NCI-H2227 (cell line): ENCODE data around the gene PTGFRN.
A peak's percentile ranks its signal among the peaks of the same experiment; 100 is the strongest.
"Not testable (repeated sequence)": the region's sequence is repeated elsewhere in the genome, so short reads cannot be mapped to it uniquely, and the experiment has no call there.

ENCODE experiments used
- DNase-seq: peaks from one replicate; lab custom pipeline; 2025; ENCODE audit not compliant: unreplicated experiment; lab: John Stamatoyannopoulos, UW

PTGFRN gene

GRCh38 chr1:116968724-116969123 lies 59.0 kb downstream of the PTGFRN start:
- DNase-seq: no peak

GRCh38 chr1:116971258-116971860 lies 61.6 kb downstream of the PTGFRN start:
- DNase-seq: no peak

GRCh38 chr1:116971965-116972673 lies 62.4 kb downstream of the PTGFRN start:
- DNase-seq: no peak

- DNase-seq: no peak
These were observed 62.9 kb downstream of the PTGFRN start for GRCh38 chr1:116972674-116973030.

- not testable (repeated sequence) for DNase-seq
These were observed 70.6 kb downstream of the PTGFRN start for GRCh38 chr1:116980309-116980708.

GRCh38 chr1:116981521-116982037 lies 71.9 kb downstream of the PTGFRN start:
- no peak for DNase-seq

- DNase-seq: no peak
These were observed 72.7 kb downstream of the PTGFRN start for GRCh38 chr1:116982319-116983004.

- DNase-seq: no peak
These were observed 73.4 kb downstream of the PTGFRN start for GRCh38 chr1:116983112-116983511.

GRCh38 chr1:116983678-116984077 lies 74.0 kb downstream of the PTGFRN start:
- DNase-seq: peak; percentile 16

GRCh38 chr1:116984406-116985160 lies 74.9 kb downstream of the PTGFRN start:
- DNase-seq: no peak

GRCh38 chr1:116986421-116987255 lies 76.9 kb downstream of the PTGFRN start:
- no peak for DNase-seq

- no peak for DNase-seq
These were observed 77.5 kb downstream of the PTGFRN start for GRCh38 chr1:116987256-116987555.

GRCh38 chr1:116988248-116988647 lies 78.5 kb downstream of the PTGFRN start:
- peak; percentile 48 for DNase-seq

GRCh38 chr1:116988908-116989307 lies 79.2 kb downstream of the PTGFRN start:
- no peak for DNase-seq

- no peak for DNase-seq
These were observed 80.1 kb downstream of the PTGFRN start for GRCh38 chr1:116989835-116990234.

GRCh38 chr1:116990612-116991151 lies 81.0 kb downstream of the PTGFRN start:
- no peak for DNase-seq

- no peak for DNase-seq
These were observed 81.6 kb downstream of the PTGFRN start for GRCh38 chr1:116991171-116991845.

- DNase-seq: no peak
These were observed 82.2 kb downstream of the PTGFRN start for GRCh38 chr1:116991918-116992317.

- DNase-seq: no peak
These were observed 83.6 kb downstream of the PTGFRN start for GRCh38 chr1:116993286-116993685.

GRCh38 chr1:116994411-116994810 lies 84.7 kb downstream of the PTGFRN start:
- no peak for DNase-seq
